CD4-positive, CD25-positive, alpha-beta regulatory T cell (primary cell): Measurements from ENCODE around the gene PCBP3. TPM values are rescaled to one million over a fixed set of nuclear protein-coding genes. Genes with fewer than 3 reads are reported as not detected.
"Not testable (repeated sequence)": the region's sequence is repeated elsewhere in the genome, so short reads cannot be mapped to it uniquely, and the experiment has no call there.

Experiments used
- ATAC-seq, 2 donors: fragments of 150-1000 bp; cut with Tn5 transposase; one replicate each; pipeline ENCODE4 v1.10.0; 2021; ENCODE audit warnings: low read depth in 2 of 2, moderate number of reproducible peaks in 2 of 2, moderate library complexity in 1 of 2
- DNase-seq, 3 donors: peaks; one replicate each; pipeline versions ENCODE4 v3.0.0 to v3.0.0-alpha.2; 2012 to 2022; ENCODE audit warnings: mixed read lengths in 1 of 3
- H3K27ac ChIP-seq: one replicate; pipeline ENCODE4 v1.7.0; 2013; ENCODE audit warnings: mild to moderate bottlenecking, low read length; ENCODE audit not compliant: insufficient read depth, poor library complexity, severe bottlenecking
- H3K27me3 ChIP-seq: one replicate; pipeline ENCODE4 v1.7.0; 2013; ENCODE audit warnings: low read length; ENCODE audit not compliant: control insufficient read depth, insufficient read depth
- H3K36me3 ChIP-seq: one replicate; pipeline ENCODE4 v1.7.0; 2013; ENCODE audit warnings: mild to moderate bottlenecking, low read length, moderate library complexity; ENCODE audit not compliant: control insufficient read depth, insufficient read depth
- H3K4me1 ChIP-seq: 2 replicates; pipeline ENCODE4 v1.7.0; 2013; ENCODE audit warnings: mild to moderate bottlenecking, low read length; ENCODE audit not compliant: insufficient read depth, control insufficient read depth, poor library complexity, severe bottlenecking
- H3K4me3 ChIP-seq: one replicate; pipeline ENCODE4 v1.7.0; 2013; ENCODE audit warnings: low read depth, mild to moderate bottlenecking, low read length, moderate library complexity
- H3K9me3 ChIP-seq, 2 experiments: 1 replicate in 1 of 2; 2 replicates in 1 of 2; pipeline ENCODE4 v1.7.0; 2013; ENCODE audit warnings: low read length in 2 of 2, mild to moderate bottlenecking in 1 of 2, moderate library complexity in 1 of 2; ENCODE audit not compliant: control insufficient read depth in 2 of 2
- H3K27ac Mint-ChIP-seq, 3 donors: one replicate each; pipeline ENCODE4 v1.8.0; 2020 to 2022; ENCODE audit warnings: mild to moderate bottlenecking in 3 of 3, mixed read lengths in 3 of 3, moderate library complexity in 2 of 3
- H3K27me3 Mint-ChIP-seq: one replicate; pipeline ENCODE4 v1.8.0; 2022; ENCODE audit warnings: mild to moderate bottlenecking, mixed read lengths
- H3K36me3 Mint-ChIP-seq: one replicate; pipeline ENCODE4 v1.8.0; 2020; ENCODE audit warnings: mixed read lengths
- H3K4me1 Mint-ChIP-seq, 4 donors: one replicate each; pipeline ENCODE4 v1.8.0; 2020 to 2022; ENCODE audit warnings: mixed read lengths in 4 of 4, mild to moderate bottlenecking in 1 of 4
- H3K4me3 Mint-ChIP-seq, 4 donors: one replicate each; pipeline ENCODE4 v1.8.0; 2020 to 2022; ENCODE audit warnings: mild to moderate bottlenecking in 4 of 4, mixed read lengths in 4 of 4, moderate library complexity in 3 of 4
- H3K9me3 Mint-ChIP-seq, 7 donors: one replicate each; pipeline ENCODE4 v1.8.0; 2020 to 2022; ENCODE audit warnings: mixed read lengths in 7 of 7, mild to moderate bottlenecking in 3 of 7, moderate library complexity in 2 of 7
- polyA plus RNA-seq, 4 donors: library from polyadenylated mRNA; unstranded; fragments of 300-500 nt; fragmentation: Illumina TruSeq; gene quantifications; one replicate each; pipeline ENCODE4 v1.2.3, GENCODE V29; 2021
- total RNA-seq: library from RNA; stranded (reverse); gene quantifications from one replicate; pipeline ENCODE4 v1.2.3, GENCODE V29; 2022

PCBP3 gene
- total and polyA plus RNA-seq, 5 donors from 2014 or later: 0.72 to 5.3 (median 2.3) TPM

GRCh38 chr21:45831991-45832740 lies 188.6 kb downstream of the PCBP3 start:
- Histone ChIP-seq H3K27me3 (no peaks in the 10 kb centered on the region), H3K4me1 (no peaks in the 10 kb centered on the region), H3K27ac (no peak overlapping the region), H3K9me3 (no peaks in the 10 kb centered on the region), H3K4me3 (no peak overlapping the region), H3K36me3 (no peaks in the 10 kb centered on the region)
- Mint-ChIP-seq H3K9me3 (peaks cover 0 to 1% (median 0%) of the 10 kb centered on the region in 7 donors), H3K27me3 (peaks cover 5% of the 10 kb centered on the region), H3K4me3 (no peak overlapping the region), H3K27ac (no peak overlapping the region), H3K4me1 (peaks cover 0 to 9% (median 7%) of the 10 kb centered on the region in 4 donors), H3K36me3 (no peaks in the 10 kb centered on the region)
- ATAC-seq (no peak), DNase-seq (no peak)

GRCh38 chr21:45832741-45833235 lies 189.3 kb downstream of the PCBP3 start:
- not testable (repeated sequence) for H3K9me3 Mint-ChIP-seq, H3K27me3 Mint-ChIP-seq, DNase-seq, H3K36me3 ChIP-seq, H3K27ac ChIP-seq, H3K4me1 ChIP-seq, H3K36me3 Mint-ChIP-seq, ATAC-seq, H3K4me1 Mint-ChIP-seq, H3K4me3 Mint-ChIP-seq, H3K4me3 ChIP-seq, H3K27me3 ChIP-seq, H3K9me3 ChIP-seq
- H3K27ac Mint-ChIP-seq: peak overlapping the region in 1 of 3 donors; percentile 7

DNA sequence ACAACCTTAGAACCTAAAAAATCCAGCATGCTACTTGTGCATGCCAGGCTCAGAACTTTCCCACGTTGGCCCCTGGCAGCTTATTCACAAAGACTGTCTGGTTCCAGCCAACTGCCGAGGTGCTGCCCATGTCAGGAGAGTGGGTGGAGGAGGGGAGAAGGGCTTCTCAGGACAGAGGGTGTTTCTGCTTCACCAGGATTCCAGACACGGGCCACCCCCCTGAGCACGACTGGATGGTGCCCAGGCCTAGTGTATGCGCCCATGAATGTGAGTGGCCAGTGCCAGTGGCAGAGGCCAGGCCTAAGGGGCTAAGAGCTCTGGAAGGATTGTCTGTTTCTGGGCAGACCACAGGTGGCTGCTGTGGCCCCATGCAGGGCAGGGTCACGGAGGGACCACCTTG lies 189.9 kb downstream of the PCBP3 start:
- no peak overlapping the region for H3K4me3 ChIP-seq
- H3K9me3 Mint-ChIP-seq: peaks cover 0 to 1% (median 0%) of the 10 kb centered on the region in 7 donors
- no peak for DNase-seq

DNA sequence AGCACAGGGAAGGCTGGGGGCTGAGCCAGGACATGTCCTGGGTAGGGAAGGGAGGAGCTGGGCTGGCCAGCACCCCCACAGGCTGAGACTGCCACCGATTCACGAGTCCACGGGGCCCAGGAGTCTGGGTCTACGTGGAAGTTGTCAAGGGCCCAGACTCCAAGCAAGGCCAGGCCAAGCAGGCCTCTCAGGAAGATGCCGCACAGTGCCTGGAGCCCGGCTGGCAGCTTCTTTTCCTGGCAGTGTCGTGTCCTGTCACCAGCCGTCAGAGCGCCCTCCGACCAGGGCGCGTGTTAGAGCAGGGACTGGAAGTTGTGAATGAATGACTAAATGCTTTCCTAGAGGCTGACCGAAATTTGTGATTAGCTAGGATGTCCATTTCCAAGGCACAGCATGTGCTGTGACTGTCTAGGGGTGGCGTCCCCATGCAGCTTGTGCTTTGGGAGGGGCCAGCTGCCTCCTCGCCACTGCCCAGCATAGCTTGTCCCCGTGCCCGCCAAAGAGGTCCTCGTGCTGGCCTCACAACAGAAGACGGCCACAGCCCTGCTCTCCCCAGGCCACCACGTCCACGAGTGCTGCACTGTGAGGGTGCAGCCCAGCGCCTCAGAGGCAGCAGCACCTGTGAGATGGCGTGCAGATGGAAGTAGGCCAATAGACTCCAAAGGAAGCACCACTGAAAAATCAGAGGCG lies 190.6 kb downstream of the PCBP3 start:
- Histone ChIP-seq H3K36me3 (no peaks in the 10 kb centered on the region), H3K9me3 (no peaks in the 10 kb centered on the region), H3K27ac (no peak overlapping the region), H3K4me1 (no peaks in the 10 kb centered on the region), H3K27me3 (no peaks in the 10 kb centered on the region), H3K4me3 (no peak overlapping the region)
- H3K4me3 Mint-ChIP-seq: no peak overlapping the region
- DNase-seq (no peak), ATAC-seq (no peak)
- peaks cover 0 to 1% (median 0%) of the 10 kb centered on the region in 7 donors for H3K9me3 Mint-ChIP-seq
- no peaks in the 10 kb centered on the region for H3K4me1 Mint-ChIP-seq
- H3K36me3 Mint-ChIP-seq: no peaks in the 10 kb centered on the region
- peaks cover 9% of the 10 kb centered on the region for H3K27me3 Mint-ChIP-seq
- H3K27ac Mint-ChIP-seq: no peak overlapping the region

More for the DNA sequence above, 189.9 kb downstream of the PCBP3 start:
- Histone ChIP-seq H3K9me3 (no peaks in the 10 kb centered on the region), H3K27ac (no peak overlapping the region), H3K27me3 (no peaks in the 10 kb centered on the region), H3K36me3 (no peaks in the 10 kb centered on the region), H3K4me1 (no peaks in the 10 kb centered on the region)
- no peak for ATAC-seq
- no peaks in the 10 kb centered on the region for H3K4me1 Mint-ChIP-seq
- no peaks in the 10 kb centered on the region for H3K36me3 Mint-ChIP-seq
- H3K4me3 Mint-ChIP-seq: no peak overlapping the region
- peak overlapping the region in 1 of 3 donors; percentile 7 for H3K27ac Mint-ChIP-seq
- H3K27me3 Mint-ChIP-seq: peaks cover 5% of the 10 kb centered on the region

GRCh38 chr21:45834821-45835293 lies 191.3 kb downstream of the PCBP3 start:
- H3K36me3 ChIP-seq: no peaks in the 10 kb centered on the region
- no peaks in the 10 kb centered on the region for H3K36me3 Mint-ChIP-seq
- H3K4me3 Mint-ChIP-seq: no peak overlapping the region
- no peak overlapping the region for H3K4me3 ChIP-seq
- peaks cover 0 to 1% (median 0%) of the 10 kb centered on the region in 7 donors for H3K9me3 Mint-ChIP-seq
- DNase-seq (no peak), ATAC-seq (no peak)
- H3K27me3 Mint-ChIP-seq: peaks cover 10% of the 10 kb centered on the region
- no peak overlapping the region for H3K27ac Mint-ChIP-seq
- H3K4me1 ChIP-seq: no peaks in the 10 kb centered on the region
- H3K27me3 ChIP-seq: no peaks in the 10 kb centered on the region
- H3K27ac ChIP-seq: no peak overlapping the region
- no peaks in the 10 kb centered on the region for H3K9me3 ChIP-seq
- H3K4me1 Mint-ChIP-seq: no peaks in the 10 kb centered on the region

- no peak overlapping the region for H3K4me3 Mint-ChIP-seq
- peaks cover 0 to 2% (median 0%) of the 10 kb centered on the region in 7 donors for H3K9me3 Mint-ChIP-seq
- DNase-seq: no peak
- H3K27me3 ChIP-seq: no peaks in the 10 kb centered on the region
- ATAC-seq: no peak
- H3K9me3 ChIP-seq: no peaks in the 10 kb centered on the region
- no peaks in the 10 kb centered on the region for H3K36me3 ChIP-seq
- H3K27me3 Mint-ChIP-seq: peaks cover 9% of the 10 kb centered on the region
- no peak overlapping the region for H3K4me3 ChIP-seq
- no peaks in the 10 kb centered on the region for H3K36me3 Mint-ChIP-seq
- H3K4me1 Mint-ChIP-seq: no peaks in the 10 kb centered on the region
- no peak overlapping the region for H3K27ac ChIP-seq
- no peaks in the 10 kb centered on the region for H3K4me1 ChIP-seq
- H3K27ac Mint-ChIP-seq: no peak overlapping the region
Observed at GRCh38 chr21:45835301-45836267, 192.1 kb downstream of the PCBP3 start.

GRCh38 chr21:45836268-45836655 lies 192.7 kb downstream of the PCBP3 start:
- Mint-ChIP-seq H3K27ac (no peak overlapping the region), H3K36me3 (no peaks in the 10 kb centered on the region), H3K4me3 (no peak overlapping the region), H3K4me1 (no peaks in the 10 kb centered on the region), H3K27me3 (peaks cover 7% of the 10 kb centered on the region), H3K9me3 (peaks cover 0 to 9% (median 3%) of the 10 kb centered on the region in 7 donors)
- H3K27me3 ChIP-seq: no peaks in the 10 kb centered on the region
- no peak for DNase-seq
- H3K36me3 ChIP-seq: no peaks in the 10 kb centered on the region
- no peak overlapping the region for H3K27ac ChIP-seq
- H3K9me3 ChIP-seq: peaks cover 0 to 5% of the 10 kb centered on the region in 2 experiments
- no peak for ATAC-seq
- no peak overlapping the region for H3K4me3 ChIP-seq
- H3K4me1 ChIP-seq: no peaks in the 10 kb centered on the region
